AG10803 (cell line): ENCODE data around the gene DMD.

Source experiments
- DNase-seq: peaks from one replicate; pipeline ENCODE4 v3.0.0; 2010; ENCODE audit warnings: low read depth
- H3K4me3 ChIP-seq: 2 replicates; pipeline ENCODE4 v1.5.1; 2011; ENCODE audit warnings: mild to moderate bottlenecking, low read length, control low read depth
- CTCF ChIP-seq: conservative IDR thresholded peaks from 2 replicates; pipeline ENCODE4 v1.5.1; 2011; ENCODE audit warnings: mild to moderate bottlenecking, low read length, control low read depth, inconsistent platforms

Gene DMD

GRCh38 chrX:31225819-31226218 lies 1985.5 kb downstream of the DMD start:
- TF ChIP-seq CTCF = no peak
- DNase-seq = no peak
- no peak overlapping the region for H3K4me3 ChIP-seq

- no peak for TF ChIP-seq CTCF
- DNase-seq = peak; percentile 41
- H3K4me3 ChIP-seq = no peak overlapping the region
These were observed 1986.9 kb downstream of the DMD start for GRCh38 chrX:31224381-31225012.

DNA sequence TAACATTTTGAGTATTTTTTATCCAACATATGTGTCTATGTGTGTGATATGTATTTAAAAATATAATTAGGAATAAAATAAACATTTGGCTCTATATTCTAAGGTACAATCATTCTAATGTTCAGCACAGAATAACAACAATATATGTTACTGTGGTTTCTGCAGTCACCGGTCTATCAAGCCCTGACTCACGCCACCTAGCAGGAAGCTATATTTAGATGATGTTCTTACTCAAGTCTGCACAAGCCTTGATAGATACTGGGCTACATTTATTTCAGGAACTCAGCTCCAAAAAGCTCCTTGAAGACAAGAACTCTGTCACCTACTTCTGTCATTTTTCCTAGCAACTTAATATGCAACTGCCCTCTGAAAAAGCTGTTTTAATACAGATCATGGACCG lies 1987.5 kb downstream of the DMD start:
- no peak overlapping the region for H3K4me3 ChIP-seq
- no peak for TF ChIP-seq CTCF
- DNase-seq = peak; percentile 52

DNA sequence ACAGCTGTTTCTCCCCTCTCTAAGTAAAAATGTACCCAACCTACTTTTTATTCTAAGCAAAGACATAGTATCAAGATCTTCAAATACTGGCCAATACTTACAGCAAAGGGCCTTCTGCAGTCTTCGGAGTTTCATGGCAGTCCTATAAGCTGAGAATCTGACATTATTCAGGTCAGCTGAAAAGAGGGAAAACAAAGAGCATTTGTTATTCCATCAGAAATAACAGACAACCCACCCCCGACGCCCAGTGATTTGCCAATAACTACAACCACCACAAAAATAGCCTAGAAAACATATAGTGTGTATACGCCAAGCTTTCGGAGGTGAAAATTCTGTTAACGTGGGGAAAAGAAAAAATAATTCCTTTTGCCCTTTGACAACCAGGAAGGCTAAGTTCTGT lies 1988.4 kb downstream of the DMD start:
- TF ChIP-seq CTCF = no peak
- no peak overlapping the region for H3K4me3 ChIP-seq
- no peak for DNase-seq

- no peak for DNase-seq
- H3K4me3 ChIP-seq = no peak overlapping the region
- TF ChIP-seq CTCF = no peak
These were observed 1992.2 kb downstream of the DMD start for GRCh38 chrX:31219174-31219573.

- no peak for TF ChIP-seq CTCF
- H3K4me3 ChIP-seq = no peak overlapping the region
- no peak for DNase-seq
These were observed 1994.3 kb downstream of the DMD start for GRCh38 chrX:31217084-31217483.

- no peak overlapping the region for H3K4me3 ChIP-seq
- no peak for DNase-seq
- TF ChIP-seq CTCF = no peak
These were observed 1996.0 kb downstream of the DMD start for GRCh38 chrX:31215277-31215815.
